Smooth muscle cell of the coronary artery (primary cell): ENCODE results near the gene HHIPL1. TPM values are rescaled to one million over a fixed set of nuclear protein-coding genes. Genes with fewer than 3 reads are reported as not detected.

Experiments
- total RNA-seq: library from RNA; depleted of rRNA; stranded (reverse); fragments of >200 nt; gene quantifications from 2 replicates; pipeline ENCODE4 v1.2.3, GENCODE V29; 2014; ENCODE audit warnings: low replicate concordance

Gene HHIPL1
- 3.7 and 7.0 TPM in 2 replicates for total RNA-seq

GRCh38 chr14:99644723-99645544, at the start of gene HHIPL1:
TSS of gene HHIPL1 (plus strand) at chr14:99645129. CDS start at chr14:99645208, 79 bp downstream.

DNA sequence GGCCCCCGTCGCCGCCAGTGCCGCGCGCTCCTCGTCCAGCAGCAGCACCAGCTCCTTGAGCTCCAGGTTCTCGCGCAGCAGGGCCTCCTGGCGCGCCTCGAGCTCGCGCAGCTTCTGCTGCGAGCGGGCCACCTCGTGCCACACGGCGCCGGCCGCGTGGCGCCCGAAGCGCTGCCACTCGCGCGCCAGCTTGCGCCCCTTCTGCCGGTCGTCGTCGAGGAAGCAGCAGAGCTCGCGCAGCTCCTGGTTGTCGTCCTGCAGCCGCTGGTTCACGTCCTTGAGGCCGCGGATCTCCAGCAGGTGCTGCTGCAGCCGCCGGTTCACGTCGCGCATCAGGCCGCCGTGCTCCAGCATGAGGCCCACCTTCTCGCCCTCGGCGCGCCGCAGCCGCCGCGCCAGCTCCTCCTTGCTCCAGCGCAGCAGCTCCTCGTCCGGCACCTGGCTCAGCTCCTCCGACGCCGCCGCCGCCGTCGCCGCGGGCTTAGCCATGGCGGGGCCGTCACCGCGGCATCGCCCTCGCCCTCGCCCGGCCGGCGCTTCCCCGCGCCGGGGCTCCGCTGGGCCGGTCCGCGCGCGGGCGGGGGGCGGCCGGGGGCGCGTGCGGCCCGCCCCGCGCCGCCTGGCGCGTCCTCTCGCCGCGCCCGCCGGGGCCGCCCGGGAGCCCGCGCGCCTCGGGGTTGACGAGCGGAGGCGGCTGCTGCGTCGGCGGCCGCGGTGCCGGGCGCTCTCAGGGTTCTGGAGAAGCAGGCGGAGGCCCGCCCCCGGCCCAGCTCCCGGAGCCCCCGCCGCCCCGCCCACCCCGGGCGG, 41.3 kb upstream of the HHIPL1 start, which contains the start of gene CCDC85C:
TSS of gene CCDC85C (minus strand) at position 737 of the 807 bp plus-strand sequence. CDS start at position 489, 248 bp downstream.

DNA sequence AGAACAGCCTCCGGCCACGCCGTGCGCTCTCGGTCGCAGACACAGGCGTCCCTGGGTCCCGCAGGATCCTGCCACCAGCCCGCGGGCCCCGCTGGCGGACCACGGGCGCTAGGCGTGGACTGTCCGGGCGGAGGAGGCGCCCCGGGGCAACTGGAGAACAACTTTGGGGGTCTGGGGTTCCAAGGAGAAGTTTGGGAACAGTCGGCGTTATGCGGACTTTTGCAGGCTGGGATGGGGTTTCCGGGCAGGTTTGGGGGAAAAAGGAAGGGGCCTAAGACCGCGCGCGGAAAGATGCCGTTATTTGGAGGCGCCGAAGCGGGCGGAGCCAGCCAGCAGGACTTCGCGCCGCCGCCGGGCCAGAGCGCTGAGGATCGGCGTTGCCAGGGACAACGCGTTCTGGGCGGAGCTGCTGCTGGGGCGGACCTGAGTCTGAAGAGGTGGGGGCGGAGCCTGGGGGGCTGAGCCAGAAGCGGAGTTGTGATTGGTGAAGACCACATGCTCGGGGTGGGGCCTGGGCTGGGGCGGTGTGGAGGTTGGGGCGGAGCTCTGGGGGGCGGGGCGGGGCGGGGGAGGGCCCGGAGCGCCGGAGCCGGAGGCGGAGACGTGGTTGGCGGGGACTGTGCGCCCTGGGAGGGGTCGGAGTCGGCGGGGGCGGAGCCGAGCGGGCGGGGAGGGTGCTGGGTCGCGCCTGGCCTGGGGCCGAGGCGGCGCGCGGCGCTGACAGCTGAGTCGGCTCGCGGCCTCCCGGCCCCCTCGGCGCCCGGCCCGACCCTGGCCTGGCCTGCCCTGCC, 38.9 kb downstream of the HHIPL1 start, which contains the start of gene CYP46A1:
TSS of gene CYP46A1 (plus strand) at position 680 of the 791 bp plus-strand sequence. CDS start 120 bp downstream, outside the sequence.

Other genes with a start within 250 kb of the HHIPL1 start
- 17.0 and 37.8 TPM in 2 replicates for gene SETD3, start 164.3 kb upstream of the HHIPL1 start, total RNA-seq
- 5.9 and 32.0 TPM in 2 replicates for gene CCNK, start 163.7 kb upstream of the HHIPL1 start, total RNA-seq
- 1.3 and 9.0 TPM in 2 replicates for gene CCDC85C, start 40.9 kb upstream of the HHIPL1 start, total RNA-seq
- gene CYP46A1, start 39.2 kb downstream of the HHIPL1 start, total RNA-seq: 0.08 and 0.59 TPM in 2 replicates
- 28.6 and 117 TPM in 2 replicates for gene EML1, start 148.3 kb downstream of the HHIPL1 start, total RNA-seq